Neural progenitor cell (in vitro differentiated cells): ENCODE results near the gene SLC10A1. TPM values are rescaled to one million over a fixed set of nuclear protein-coding genes. Genes with fewer than 3 reads are reported as not detected.

ENCODE experiments used
- DNase-seq: peaks from one replicate; pipeline ENCODE4 v3.0.0-alpha.2; 2016; ENCODE audit warnings: low spot score
- H2AFZ ChIP-seq: fragments of 200-600 bp; sonication (generic); replicated peaks from 2 replicates; pipeline ENCODE4 v1.6.1; 2016; ENCODE audit warnings: antibody characterized with exemption
- H3F3A ChIP-seq: fragments of 200-600 bp; sonication (generic); 2 replicates; pipeline ENCODE4 v1.6.1; 2016; ENCODE audit warnings: antibody characterized with exemption, low read depth
- H3K27ac ChIP-seq: fragments of 200-600 bp; sonication (generic); 2 replicates; pipeline ENCODE4 v1.5.1; 2016; ENCODE audit warnings: mild to moderate bottlenecking
- H3K27me3 ChIP-seq: fragments of 200-600 bp; sonication (generic); 2 replicates; pipeline ENCODE4 v1.6.1; 2016; ENCODE audit warnings: mild to moderate bottlenecking, moderate library complexity
- H3K36me3 ChIP-seq: fragments of 200-600 bp; sonication (generic); 2 replicates; pipeline ENCODE4 v1.5.1; 2016
- H3K4me1 ChIP-seq: fragments of 200-600 bp; sonication (generic); 2 replicates; pipeline ENCODE4 v1.6.1; 2016; ENCODE audit warnings: mixed run types
- H3K4me2 ChIP-seq: fragments of 200-600 bp; sonication (generic); 2 replicates; pipeline ENCODE4 v1.6.1; 2016
- H3K4me3 ChIP-seq: fragments of 200-600 bp; sonication (generic); 2 replicates; pipeline ENCODE4 v1.5.1; 2016
- H3K79me2 ChIP-seq: fragments of 200-600 bp; sonication (generic); 2 replicates; pipeline ENCODE4 v1.6.1; 2016; ENCODE audit warnings: low read depth
- H3K9ac ChIP-seq: fragments of 200-600 bp; sonication (generic); 2 replicates; pipeline ENCODE4 v1.6.1; 2016
- H3K9me3 ChIP-seq: fragments of 200-600 bp; sonication (generic); 2 replicates; pipeline ENCODE4 v1.5.1; 2016; ENCODE audit warnings: low read depth
- H4K20me1 ChIP-seq: fragments of 200-600 bp; sonication (generic); 2 replicates; pipeline ENCODE4 v1.6.1; 2016; ENCODE audit warnings: low read depth
- H3K27ac Mint-ChIP-seq: 3 replicates; pipeline ENCODE4 v1.8.0; 2021; ENCODE audit warnings: mixed read lengths
- H3K27me3 Mint-ChIP-seq: 2 replicates; pipeline ENCODE4 v1.8.0; 2022; ENCODE audit warnings: low read depth, mild to moderate bottlenecking, inconsistent platforms, moderate library complexity, mixed read lengths; ENCODE audit not compliant: insufficient read depth
- H3K36me3 Mint-ChIP-seq: 3 replicates; pipeline ENCODE4 v1.8.0; 2021; ENCODE audit warnings: mixed read lengths
- H3K4me1 Mint-ChIP-seq: 3 replicates; pipeline ENCODE4 v1.8.0; 2021; ENCODE audit warnings: mixed read lengths
- H3K4me3 Mint-ChIP-seq: 3 replicates; pipeline ENCODE4 v1.8.0; 2021; ENCODE audit warnings: mild to moderate bottlenecking, moderate library complexity, mixed read lengths
- H3K9me3 Mint-ChIP-seq: 3 replicates; pipeline ENCODE4 v1.8.0; 2020; ENCODE audit warnings: mixed read lengths
- EZH2 ChIP-seq: fragments of 200-600 bp; sonication (generic); IDR thresholded peaks from 2 replicates; pipeline ENCODE4 v1.6.1; 2017; ENCODE audit warnings: antibody characterized with exemption, mild to moderate bottlenecking, moderate library complexity
- EZH2phosphoT487 ChIP-seq: fragments of 200-600 bp; sonication (generic); IDR thresholded peaks from 2 replicates; pipeline ENCODE4 v1.6.1; 2017; ENCODE audit warnings: antibody characterized with exemption
- total RNA-seq: library from RNA; depleted of rRNA; stranded (reverse); fragments of >200 nt; gene quantifications from 2 replicates; pipeline ENCODE4 v1.2.3, GENCODE V29; 2015; ENCODE audit warnings: low replicate concordance
- TF ChIP-seq, protein P1 (sequence below): fragments of 200-600 bp; sonication (generic); IDR thresholded peaks from 2 replicates; pipeline ENCODE4 v1.5.1; 2017; ENCODE audit warnings: antibody characterized with exemption, mild to moderate bottlenecking

SLC10A1 gene
- total RNA-seq, 1 donor from 2014 or later = not detected

DNA sequence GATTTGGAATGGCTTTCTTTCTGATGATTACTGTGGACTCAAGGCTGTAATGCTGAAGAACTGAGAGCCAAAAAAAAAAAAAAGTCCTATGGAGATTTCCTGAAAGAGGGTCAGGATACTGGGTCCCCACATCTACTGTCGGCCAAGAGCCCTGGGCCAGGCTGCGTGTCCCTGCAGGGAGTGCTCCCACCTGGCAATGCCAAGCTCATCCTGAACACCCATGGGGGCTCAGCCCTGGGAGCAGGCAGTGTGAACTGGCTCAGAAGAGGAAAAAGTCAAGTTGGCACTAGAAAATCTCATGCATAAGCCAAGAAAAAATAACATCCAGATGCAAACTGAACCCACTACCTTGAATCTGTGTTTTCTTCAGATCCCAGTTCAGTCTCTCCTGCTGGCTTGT is 47.1 kb upstream of the SLC10A1 start:
- H3K4me2 ChIP-seq = no peak overlapping the region
- no peaks in the 10 kb centered on the region for H3K79me2 ChIP-seq
- no peak overlapping the region for H3K4me3 Mint-ChIP-seq
- H3K27ac Mint-ChIP-seq = no peak overlapping the region
- no peaks in the 10 kb centered on the region for H3K36me3 Mint-ChIP-seq
- H3K27me3 Mint-ChIP-seq = peaks cover 19% of the 10 kb centered on the region
- peaks cover 21% of the 10 kb centered on the region for H3K4me1 Mint-ChIP-seq
- H3K27ac ChIP-seq = peak overlapping the region; percentile 98
- H3K36me3 ChIP-seq = no peaks in the 10 kb centered on the region
- peaks cover 42% of the 10 kb centered on the region for H3F3A ChIP-seq
- H3K9me3 Mint-ChIP-seq = no peaks in the 10 kb centered on the region
- no peaks in the 10 kb centered on the region for H4K20me1 ChIP-seq
- no peak overlapping the region for H2AFZ ChIP-seq
- no peak for DNase-seq
- H3K4me1 ChIP-seq = peaks cover 54% of the 10 kb centered on the region
- TF ChIP-seq EZH2phosphoT487 (no peak), EZH2 (no peak)
- TF ChIP-seq, protein P1, sequence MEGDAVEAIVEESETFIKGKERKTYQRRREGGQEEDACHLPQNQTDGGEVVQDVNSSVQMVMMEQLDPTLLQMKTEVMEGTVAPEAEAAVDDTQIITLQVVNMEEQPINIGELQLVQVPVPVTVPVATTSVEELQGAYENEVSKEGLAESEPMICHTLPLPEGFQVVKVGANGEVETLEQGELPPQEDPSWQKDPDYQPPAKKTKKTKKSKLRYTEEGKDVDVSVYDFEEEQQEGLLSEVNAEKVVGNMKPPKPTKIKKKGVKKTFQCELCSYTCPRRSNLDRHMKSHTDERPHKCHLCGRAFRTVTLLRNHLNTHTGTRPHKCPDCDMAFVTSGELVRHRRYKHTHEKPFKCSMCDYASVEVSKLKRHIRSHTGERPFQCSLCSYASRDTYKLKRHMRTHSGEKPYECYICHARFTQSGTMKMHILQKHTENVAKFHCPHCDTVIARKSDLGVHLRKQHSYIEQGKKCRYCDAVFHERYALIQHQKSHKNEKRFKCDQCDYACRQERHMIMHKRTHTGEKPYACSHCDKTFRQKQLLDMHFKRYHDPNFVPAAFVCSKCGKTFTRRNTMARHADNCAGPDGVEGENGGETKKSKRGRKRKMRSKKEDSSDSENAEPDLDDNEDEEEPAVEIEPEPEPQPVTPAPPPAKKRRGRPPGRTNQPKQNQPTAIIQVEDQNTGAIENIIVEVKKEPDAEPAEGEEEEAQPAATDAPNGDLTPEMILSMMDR = no peak
- no peaks in the 10 kb centered on the region for H3K9me3 ChIP-seq
- no peak overlapping the region for H3K4me3 ChIP-seq
- H3K9ac ChIP-seq = no peak overlapping the region
- H3K27me3 ChIP-seq = no peaks in the 10 kb centered on the region

DNA sequence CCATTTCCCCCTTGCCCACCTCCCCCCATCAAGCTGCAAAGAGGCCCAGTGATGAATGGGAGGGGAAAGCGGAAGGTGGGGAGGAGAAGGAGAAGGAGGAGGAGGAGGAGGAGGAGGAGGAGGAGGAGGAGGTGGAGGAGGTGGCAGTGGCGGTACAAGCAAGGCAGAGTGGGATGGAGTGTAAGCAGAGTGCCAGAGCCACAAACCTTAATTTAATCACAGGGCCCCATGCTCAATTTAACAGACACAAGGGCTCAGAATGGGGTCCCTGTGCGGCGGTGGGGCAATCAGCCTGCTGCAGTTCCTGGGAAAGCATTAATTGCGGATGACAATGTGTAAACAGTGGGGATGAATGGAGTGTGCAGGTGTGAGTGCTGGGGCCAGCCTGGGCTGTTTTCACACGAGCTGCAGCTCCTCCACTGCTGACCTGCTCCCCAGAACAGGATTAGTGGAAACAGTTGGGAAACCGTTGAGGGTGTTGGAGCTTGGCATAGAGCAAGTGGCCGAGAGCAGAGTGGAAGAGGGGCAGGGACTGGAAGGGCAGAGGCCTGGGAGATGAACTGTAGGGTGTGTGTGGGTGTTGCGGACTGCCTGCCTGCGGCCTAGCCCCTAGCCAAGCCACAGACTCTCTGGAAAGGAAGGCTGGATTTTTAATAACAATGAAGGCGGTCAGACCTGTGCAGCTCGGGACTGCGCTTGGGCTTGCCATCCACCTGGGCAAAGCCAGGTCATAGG is 45.8 kb upstream of the SLC10A1 start:
- no peaks in the 10 kb centered on the region for H3K36me3 ChIP-seq
- TF ChIP-seq, protein P1 = no peak
- TF ChIP-seq EZH2 (no peak), EZH2phosphoT487 (peak; percentile 70)
- no peak overlapping the region for H3K4me3 Mint-ChIP-seq
- H3K4me3 ChIP-seq = no peak overlapping the region
- H3K4me2 ChIP-seq = peak overlapping the region; percentile 69
- no peak overlapping the region for H2AFZ ChIP-seq
- H3F3A ChIP-seq = peaks cover 42% of the 10 kb centered on the region
- H3K27ac Mint-ChIP-seq = no peak overlapping the region
- DNase-seq = peak; percentile 93
- no peaks in the 10 kb centered on the region for H3K9me3 Mint-ChIP-seq
- H3K27me3 Mint-ChIP-seq = peaks cover 12% of the 10 kb centered on the region
- no peaks in the 10 kb centered on the region for H3K27me3 ChIP-seq
- H3K79me2 ChIP-seq = no peaks in the 10 kb centered on the region
- H3K9me3 ChIP-seq = no peaks in the 10 kb centered on the region
- H3K4me1 Mint-ChIP-seq = peaks cover 12% of the 10 kb centered on the region
- H3K36me3 Mint-ChIP-seq = no peaks in the 10 kb centered on the region
- H3K4me1 ChIP-seq = peaks cover 54% of the 10 kb centered on the region
- peak overlapping the region; percentile 98 for H3K27ac ChIP-seq
- H4K20me1 ChIP-seq = no peaks in the 10 kb centered on the region
- H3K9ac ChIP-seq = no peak overlapping the region

DNA sequence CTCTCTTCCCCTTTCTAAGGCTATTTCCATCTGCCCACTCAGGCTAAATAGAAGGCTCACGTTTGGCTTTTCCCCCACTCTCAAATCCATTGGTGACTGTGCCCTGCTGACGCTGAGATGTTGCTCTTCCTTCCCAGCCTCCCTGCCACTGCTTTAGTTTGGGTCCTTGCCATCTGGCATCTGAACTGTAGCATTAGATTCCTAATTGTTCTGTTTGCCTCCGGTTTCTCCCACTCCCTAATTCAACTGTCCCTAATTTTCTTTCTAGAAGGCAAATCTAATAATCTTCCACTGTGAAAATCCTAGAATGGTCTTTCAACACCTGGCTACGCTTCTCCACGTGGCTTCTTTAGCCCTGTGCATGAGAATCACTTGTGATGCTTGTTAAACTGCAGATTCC is 44.6 kb upstream of the SLC10A1 start:
- Histone ChIP-seq H3K4me2 (peak overlapping the region; percentile 69), H4K20me1 (no peaks in the 10 kb centered on the region), H3K27ac (peak overlapping the region; percentile 97), H3K4me3 (no peak overlapping the region), H2AFZ (no peak overlapping the region), H3K4me1 (peaks cover 54% of the 10 kb centered on the region), H3K9me3 (no peaks in the 10 kb centered on the region), H3K27me3 (no peaks in the 10 kb centered on the region), H3F3A (peaks cover 42% of the 10 kb centered on the region), H3K9ac (no peak overlapping the region), H3K36me3 (no peaks in the 10 kb centered on the region), H3K79me2 (no peaks in the 10 kb centered on the region)
- H3K4me3 Mint-ChIP-seq = no peak overlapping the region
- no peak for DNase-seq
- peaks cover 10% of the 10 kb centered on the region for H3K27me3 Mint-ChIP-seq
- H3K9me3 Mint-ChIP-seq = no peaks in the 10 kb centered on the region
- no peaks in the 10 kb centered on the region for H3K36me3 Mint-ChIP-seq
- peaks cover 12% of the 10 kb centered on the region for H3K4me1 Mint-ChIP-seq
- H3K27ac Mint-ChIP-seq = no peak overlapping the region
- TF ChIP-seq EZH2phosphoT487 = no peak
- TF ChIP-seq, protein P1 = no peak
- no peak for TF ChIP-seq EZH2
